ENCODE results near the gene GLI1.

- TF ChIP-seq, protein P1, sequence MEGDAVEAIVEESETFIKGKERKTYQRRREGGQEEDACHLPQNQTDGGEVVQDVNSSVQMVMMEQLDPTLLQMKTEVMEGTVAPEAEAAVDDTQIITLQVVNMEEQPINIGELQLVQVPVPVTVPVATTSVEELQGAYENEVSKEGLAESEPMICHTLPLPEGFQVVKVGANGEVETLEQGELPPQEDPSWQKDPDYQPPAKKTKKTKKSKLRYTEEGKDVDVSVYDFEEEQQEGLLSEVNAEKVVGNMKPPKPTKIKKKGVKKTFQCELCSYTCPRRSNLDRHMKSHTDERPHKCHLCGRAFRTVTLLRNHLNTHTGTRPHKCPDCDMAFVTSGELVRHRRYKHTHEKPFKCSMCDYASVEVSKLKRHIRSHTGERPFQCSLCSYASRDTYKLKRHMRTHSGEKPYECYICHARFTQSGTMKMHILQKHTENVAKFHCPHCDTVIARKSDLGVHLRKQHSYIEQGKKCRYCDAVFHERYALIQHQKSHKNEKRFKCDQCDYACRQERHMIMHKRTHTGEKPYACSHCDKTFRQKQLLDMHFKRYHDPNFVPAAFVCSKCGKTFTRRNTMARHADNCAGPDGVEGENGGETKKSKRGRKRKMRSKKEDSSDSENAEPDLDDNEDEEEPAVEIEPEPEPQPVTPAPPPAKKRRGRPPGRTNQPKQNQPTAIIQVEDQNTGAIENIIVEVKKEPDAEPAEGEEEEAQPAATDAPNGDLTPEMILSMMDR (IDR thresholded peaks at IDR 0.05) = no peak
- no peak for TF ChIP-seq POLR2A (IDR thresholded peaks at IDR 0.05; ENCODE audit: low read depth)
These were observed 13.8 kb downstream of the GLI1 start for GRCh38 chr12:57473392-57473791.

Measured in esophagus muscularis mucosa (tissue), 3 donors.